Mesendoderm (in vitro differentiated cells): ENCODE data around the gene HSD17B1.

ENCODE experiments used
- DNase-seq: peaks from one replicate; pipeline ENCODE4 v3.0.0; 2013
- H2AK5ac ChIP-seq: 2 replicates; pipeline ENCODE4 v1.6.1; 2013; ENCODE audit warnings: low read length, inconsistent platforms
- H2BK120ac ChIP-seq: 2 replicates; pipeline ENCODE4 v1.6.1; 2013; ENCODE audit warnings: low read depth, mild to moderate bottlenecking, low read length, moderate library complexity, mixed read lengths
- H2BK15ac ChIP-seq: replicated peaks from 2 replicates; pipeline ENCODE4 v1.6.1; 2013; ENCODE audit warnings: low read depth, mild to moderate bottlenecking, moderate library complexity
- H2BK5ac ChIP-seq: 2 replicates; pipeline ENCODE4 v1.6.1; 2013; ENCODE audit warnings: low read length, inconsistent platforms
- H3K18ac ChIP-seq: 2 replicates; pipeline ENCODE4 v1.6.1; 2013; ENCODE audit warnings: mild to moderate bottlenecking, low read length, mixed read lengths
- H3K23ac ChIP-seq: one replicate; pipeline ENCODE4 v1.6.1; 2013; ENCODE audit warnings: low read length
- H3K27ac ChIP-seq: 2 replicates; pipeline ENCODE4 v1.5.1; 2013; ENCODE audit warnings: low read depth, mild to moderate bottlenecking, inconsistent platforms, low read length, moderate library complexity
- H3K27me3 ChIP-seq: 2 replicates; pipeline ENCODE4 v1.6.1; 2013; ENCODE audit warnings: low read length, control low read depth, mild to moderate bottlenecking, inconsistent platforms; ENCODE audit not compliant: insufficient read depth, poor library complexity
- H3K36me3 ChIP-seq: 2 replicates; pipeline ENCODE4 v1.6.1; 2013; ENCODE audit warnings: low read length, inconsistent platforms; ENCODE audit not compliant: control insufficient read depth, insufficient read depth
- H3K4ac ChIP-seq: one replicate; pipeline ENCODE4 v1.6.1; 2013; ENCODE audit warnings: low read depth, mild to moderate bottlenecking, low read length, moderate library complexity
- H3K4me1 ChIP-seq: 2 replicates; pipeline ENCODE4 v1.6.1; 2013; ENCODE audit warnings: low read depth, low read length, inconsistent platforms; ENCODE audit not compliant: control insufficient read depth
- H3K4me2 ChIP-seq: 2 replicates; pipeline ENCODE4 v1.6.1; 2013; ENCODE audit warnings: low read length
- H3K4me3 ChIP-seq: 2 replicates; pipeline ENCODE4 v1.5.1; 2013; ENCODE audit warnings: mild to moderate bottlenecking, low read length
- H3K56ac ChIP-seq: one replicate; pipeline ENCODE4 v1.6.1; 2013; ENCODE audit warnings: low read length
- H3K79me1 ChIP-seq: 2 replicates; pipeline ENCODE4 v1.6.1; 2013; ENCODE audit warnings: low read length, inconsistent platforms
- H3K79me2 ChIP-seq: 2 replicates; pipeline ENCODE4 v1.6.1; 2013; ENCODE audit warnings: mild to moderate bottlenecking, low read length; ENCODE audit not compliant: control insufficient read depth, insufficient read depth
- H3K9ac ChIP-seq: 2 replicates; pipeline ENCODE4 v1.6.1; 2013; ENCODE audit warnings: low read length, inconsistent platforms
- H4K5ac ChIP-seq: one replicate; pipeline ENCODE4 v1.6.1; 2013; ENCODE audit warnings: low read length
- H4K8ac ChIP-seq: one replicate; pipeline ENCODE4 v1.6.1; 2013; ENCODE audit warnings: low read depth, mild to moderate bottlenecking, control low read depth, low read length, moderate library complexity
- WGBS: extraction: QIAGEN DNeasy Blood & Tissue Kit; methylation state at CpG from one replicate; pipeline ENCODE4 v1.1.7; 2013; ENCODE audit warnings: low lambda C conversion rate, missing lambda C conversion rate; ENCODE audit not compliant: insufficient coverage; ENCODE audit errors: extremely low coverage; 5-methylcytosine and 5-hydroxymethylcytosine counted together

Gene HSD17B1

DNA sequence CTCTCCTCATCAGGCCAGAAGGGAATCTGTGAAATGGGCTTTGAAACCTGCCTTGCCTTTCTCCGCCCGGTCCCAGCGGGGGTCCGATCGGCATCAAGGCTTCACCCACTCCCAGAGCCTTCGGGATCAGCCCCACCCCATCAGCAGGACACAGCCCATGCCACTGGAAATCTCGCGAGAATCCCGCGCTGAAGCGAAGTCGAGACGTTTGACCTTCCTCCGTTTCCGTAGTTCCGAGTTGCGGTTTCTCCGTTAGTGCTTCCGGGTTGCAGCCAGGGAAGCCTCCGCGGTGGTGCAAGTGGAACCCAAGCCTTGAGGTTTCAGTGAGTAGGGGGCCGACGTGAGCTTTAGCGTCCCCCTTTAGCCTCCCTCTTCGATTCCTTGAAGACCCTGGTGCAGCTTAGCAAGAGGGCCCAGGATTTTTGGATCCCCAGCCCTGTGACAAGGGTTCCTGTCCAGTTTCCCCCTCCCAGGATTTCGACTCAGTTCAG, 9.2 kb downstream of the HSD17B1 start, which contains the start of gene COASY:
TSS of gene COASY (plus strand) at position 252 of the 491 bp plus-strand sequence. CDS start 475 bp downstream, outside the sequence.
- Histone ChIP-seq H3K79me2 (peaks cover 16% of the 10 kb centered on the region), H2BK5ac (no peak within 1 kb of the TSS), H3K4me2 (peak within 1 kb of the TSS; percentile 92), H3K4me1 (peaks cover 8% of the 10 kb centered on the region), H2BK15ac (no peak within 1 kb of the TSS), H3K4me3 (peak within 1 kb of the TSS; percentile 99), H4K8ac (peak within 1 kb of the TSS; percentile 28), H2BK120ac (no peak within 1 kb of the TSS), H3K18ac (no peak within 1 kb of the TSS), H3K9ac (peak within 1 kb of the TSS; percentile 99), H3K56ac (peak within 1 kb of the TSS; percentile 98), H3K23ac (no peak within 1 kb of the TSS), H4K5ac (peak within 1 kb of the TSS; percentile 95), H2AK5ac (peak within 1 kb of the TSS; percentile 94), H3K27ac (peak within 1 kb of the TSS; percentile 35), H3K36me3 (peaks cover 7% of the 10 kb centered on the region), H3K27me3 (no peaks in the 10 kb centered on the region), H3K79me1 (peaks cover 17% of the 10 kb centered on the region), H3K4ac (peak within 1 kb of the TSS; percentile 63)
- peak; percentile 99 for DNase-seq
- WGBS = no CpG with 5 or more reads among the region's 26 CpGs

DNA sequence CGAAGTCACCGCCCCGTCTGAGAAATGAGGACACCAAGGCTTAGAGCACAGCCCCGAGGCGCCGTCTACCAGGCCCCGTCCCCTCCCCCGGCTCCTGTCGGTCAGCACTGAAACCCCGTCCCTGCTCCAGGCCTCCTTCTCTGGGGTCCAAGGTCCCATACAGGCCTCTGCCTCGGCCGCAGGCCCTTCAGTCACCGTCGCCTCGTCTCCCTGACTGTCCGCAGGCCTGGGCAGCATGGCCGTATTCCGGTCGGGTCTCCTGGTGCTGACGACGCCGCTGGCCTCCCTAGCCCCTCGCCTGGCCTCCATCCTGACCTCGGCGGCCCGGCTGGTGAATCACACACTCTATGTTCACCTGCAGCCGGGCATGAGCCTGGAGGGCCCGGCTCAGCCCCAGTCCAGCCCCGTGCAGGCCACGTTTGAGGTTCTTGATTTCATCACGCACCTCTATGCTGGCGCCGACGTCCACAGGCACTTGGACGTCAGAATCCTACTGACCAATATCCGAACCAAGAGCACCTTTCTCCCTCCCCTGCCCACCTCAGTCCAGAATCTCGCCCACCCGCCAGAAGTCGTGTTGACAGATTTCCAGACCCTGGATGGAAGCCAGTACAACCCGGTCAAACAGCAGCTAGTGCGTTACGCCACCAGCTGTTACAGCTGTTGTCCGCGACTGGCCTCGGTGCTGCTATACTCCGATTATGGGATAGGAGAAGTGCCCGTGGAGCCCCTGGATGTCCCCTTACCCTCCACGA, 9.8 kb downstream of the HSD17B1 start:
- peak overlapping the region; percentile 35 for H3K27ac ChIP-seq
- H2AK5ac ChIP-seq = peak overlapping the region; percentile 94
- no peak overlapping the region for H3K23ac ChIP-seq
- DNase-seq = no peak
- peaks cover 18% of the 10 kb centered on the region for H3K79me1 ChIP-seq
- H4K5ac ChIP-seq = no peak overlapping the region
- no peaks in the 10 kb centered on the region for H3K27me3 ChIP-seq
- WGBS = no CpG with 5 or more reads among the region's 48 CpGs
- H2BK5ac ChIP-seq = no peak overlapping the region
- H3K79me2 ChIP-seq = peaks cover 21% of the 10 kb centered on the region
- H3K4me1 ChIP-seq = peaks cover 8% of the 10 kb centered on the region
- H3K4ac ChIP-seq = peak overlapping the region; percentile 8
- H3K4me3 ChIP-seq = peak overlapping the region; percentile 99
- H2BK15ac ChIP-seq = no peak overlapping the region
- H3K36me3 ChIP-seq = peaks cover 7% of the 10 kb centered on the region
- H3K56ac ChIP-seq = peak overlapping the region; percentile 98
- H2BK120ac ChIP-seq = no peak overlapping the region
- H3K9ac ChIP-seq = peak overlapping the region; percentile 99
- peak overlapping the region; percentile 92 for H3K4me2 ChIP-seq
- H4K8ac ChIP-seq = peak overlapping the region; percentile 28
- no peak overlapping the region for H3K18ac ChIP-seq

DNA sequence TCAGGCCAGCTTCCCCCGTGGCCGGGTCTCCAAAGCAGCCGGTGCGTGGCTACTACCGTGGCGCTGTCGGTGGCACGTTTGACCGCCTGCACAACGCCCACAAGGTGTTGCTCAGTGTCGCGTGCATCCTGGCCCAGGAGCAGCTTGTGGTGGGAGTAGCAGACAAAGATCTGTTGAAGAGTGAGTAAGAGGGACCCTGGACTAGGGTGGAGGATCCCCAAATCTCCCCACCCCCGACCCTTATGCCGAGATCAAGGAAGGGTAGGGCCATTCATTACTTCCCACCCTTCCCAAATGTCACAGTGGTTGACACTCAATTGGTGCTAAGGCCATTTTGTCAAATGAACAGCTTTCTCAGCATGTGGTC, 10.4 kb downstream of the HSD17B1 start:
- H4K5ac ChIP-seq = no peak overlapping the region
- H3K36me3 ChIP-seq = peaks cover 7% of the 10 kb centered on the region
- no peak overlapping the region for H3K4ac ChIP-seq
- peak overlapping the region; percentile 99 for H3K9ac ChIP-seq
- no peak overlapping the region for H3K18ac ChIP-seq
- no peak overlapping the region for H2BK15ac ChIP-seq
- peak overlapping the region; percentile 92 for H3K4me2 ChIP-seq
- H3K23ac ChIP-seq = no peak overlapping the region
- WGBS = no CpG with 5 or more reads among the region's 14 CpGs
- peak overlapping the region; percentile 98 for H3K56ac ChIP-seq
- H3K27ac ChIP-seq = no peak overlapping the region
- peaks cover 24% of the 10 kb centered on the region for H3K79me2 ChIP-seq
- no peaks in the 10 kb centered on the region for H3K27me3 ChIP-seq
- no peak overlapping the region for H2BK5ac ChIP-seq
- no peak overlapping the region for H4K8ac ChIP-seq
- H2AK5ac ChIP-seq = no peak overlapping the region
- H2BK120ac ChIP-seq = no peak overlapping the region
- H3K4me3 ChIP-seq = no peak overlapping the region
- H3K79me1 ChIP-seq = peaks cover 20% of the 10 kb centered on the region
- DNase-seq = no peak
- peaks cover 8% of the 10 kb centered on the region for H3K4me1 ChIP-seq

DNA sequence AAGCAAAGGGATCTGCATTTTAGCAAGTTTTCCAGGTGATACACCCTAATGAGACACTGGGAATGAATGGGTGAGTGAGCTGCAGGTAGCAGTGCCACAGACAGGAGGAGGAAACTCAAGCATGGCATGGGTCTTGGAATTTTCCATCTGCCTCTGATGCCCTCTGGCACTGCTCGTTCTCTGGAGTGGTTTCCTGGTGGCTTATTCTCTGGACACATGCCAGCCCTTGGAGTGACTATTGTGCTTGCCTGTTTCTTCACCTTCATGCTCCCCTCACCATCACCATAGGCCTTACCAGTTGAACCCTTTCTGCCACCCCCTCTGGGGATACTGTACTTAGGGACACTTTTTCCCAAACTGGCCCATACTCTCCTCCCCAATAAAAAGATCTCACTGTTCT, 10.8 kb downstream of the HSD17B1 start:
- no peak overlapping the region for H3K4ac ChIP-seq
- H3K9ac ChIP-seq = peak overlapping the region; percentile 19
- H2BK15ac ChIP-seq = no peak overlapping the region
- H3K23ac ChIP-seq = no peak overlapping the region
- no peak overlapping the region for H2AK5ac ChIP-seq
- no peak overlapping the region for H3K27ac ChIP-seq
- H2BK5ac ChIP-seq = no peak overlapping the region
- peaks cover 25% of the 10 kb centered on the region for H3K79me2 ChIP-seq
- H3K56ac ChIP-seq = peak overlapping the region; percentile 60
- H3K79me1 ChIP-seq = peaks cover 20% of the 10 kb centered on the region
- DNase-seq = no peak
- H3K4me2 ChIP-seq = peak overlapping the region; percentile 92
- no peaks in the 10 kb centered on the region for H3K27me3 ChIP-seq
- H2BK120ac ChIP-seq = no peak overlapping the region
- WGBS = no CpG with 5 or more reads among the region's 1 CpG
- H3K36me3 ChIP-seq = peaks cover 7% of the 10 kb centered on the region
- peaks cover 8% of the 10 kb centered on the region for H3K4me1 ChIP-seq
- H3K4me3 ChIP-seq = no peak overlapping the region
- no peak overlapping the region for H3K18ac ChIP-seq
- H4K5ac ChIP-seq = no peak overlapping the region
- no peak overlapping the region for H4K8ac ChIP-seq

DNA sequence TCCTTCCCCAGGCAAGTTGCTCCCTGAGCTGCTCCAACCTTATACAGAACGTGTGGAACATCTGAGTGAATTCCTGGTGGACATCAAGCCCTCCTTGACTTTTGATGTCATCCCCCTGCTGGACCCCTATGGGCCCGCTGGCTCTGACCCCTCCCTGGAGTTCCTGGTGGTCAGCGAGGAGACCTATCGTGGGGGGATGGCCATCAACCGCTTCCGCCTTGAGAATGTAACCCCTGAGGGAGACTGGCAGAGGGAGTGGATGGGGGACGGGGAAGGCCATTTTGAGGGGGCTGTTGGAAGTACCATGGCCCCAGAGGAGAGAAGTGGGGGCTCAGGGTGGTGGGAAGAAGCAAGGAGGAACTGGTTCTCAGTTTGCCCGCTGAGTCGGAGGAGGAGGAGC, 11.2 kb downstream of the HSD17B1 start:
- no CpG with 5 or more reads among the region's 9 CpGs for WGBS
- no peak overlapping the region for H3K23ac ChIP-seq
- no peak overlapping the region for H3K4me3 ChIP-seq
- no peak overlapping the region for H2AK5ac ChIP-seq
- no peak overlapping the region for H4K8ac ChIP-seq
- H3K27ac ChIP-seq = no peak overlapping the region
- H3K79me1 ChIP-seq = peaks cover 22% of the 10 kb centered on the region
- no peaks in the 10 kb centered on the region for H3K27me3 ChIP-seq
- no peak overlapping the region for H2BK120ac ChIP-seq
- H3K9ac ChIP-seq = no peak overlapping the region
- no peak for DNase-seq
- no peak overlapping the region for H3K18ac ChIP-seq
- no peak overlapping the region for H3K4me2 ChIP-seq
- peaks cover 7% of the 10 kb centered on the region for H3K36me3 ChIP-seq
- no peak overlapping the region for H3K56ac ChIP-seq
- peaks cover 25% of the 10 kb centered on the region for H3K79me2 ChIP-seq
- no peak overlapping the region for H3K4ac ChIP-seq
- no peak overlapping the region for H4K5ac ChIP-seq
- peaks cover 8% of the 10 kb centered on the region for H3K4me1 ChIP-seq
- H2BK5ac ChIP-seq = no peak overlapping the region
- H2BK15ac ChIP-seq = no peak overlapping the region
